HG02870 (cell line): ENCODE data around the gene TNNI3.
A peak's percentile ranks its signal among the peaks of the same experiment; 100 is the strongest.
"Not testable (repeated sequence)": the region's sequence is repeated elsewhere in the genome, so short reads cannot be mapped to it uniquely, and the experiment has no call there.

Experiments used
- ATAC-seq: cut with Tn5 transposase; IDR thresholded peaks from one replicate; pipeline ENCODE4 v1.9.1; 2021; ENCODE audit warnings: mild to moderate bottlenecking, moderate library complexity; ENCODE audit not compliant: unreplicated experiment

TNNI3 gene

DNA sequence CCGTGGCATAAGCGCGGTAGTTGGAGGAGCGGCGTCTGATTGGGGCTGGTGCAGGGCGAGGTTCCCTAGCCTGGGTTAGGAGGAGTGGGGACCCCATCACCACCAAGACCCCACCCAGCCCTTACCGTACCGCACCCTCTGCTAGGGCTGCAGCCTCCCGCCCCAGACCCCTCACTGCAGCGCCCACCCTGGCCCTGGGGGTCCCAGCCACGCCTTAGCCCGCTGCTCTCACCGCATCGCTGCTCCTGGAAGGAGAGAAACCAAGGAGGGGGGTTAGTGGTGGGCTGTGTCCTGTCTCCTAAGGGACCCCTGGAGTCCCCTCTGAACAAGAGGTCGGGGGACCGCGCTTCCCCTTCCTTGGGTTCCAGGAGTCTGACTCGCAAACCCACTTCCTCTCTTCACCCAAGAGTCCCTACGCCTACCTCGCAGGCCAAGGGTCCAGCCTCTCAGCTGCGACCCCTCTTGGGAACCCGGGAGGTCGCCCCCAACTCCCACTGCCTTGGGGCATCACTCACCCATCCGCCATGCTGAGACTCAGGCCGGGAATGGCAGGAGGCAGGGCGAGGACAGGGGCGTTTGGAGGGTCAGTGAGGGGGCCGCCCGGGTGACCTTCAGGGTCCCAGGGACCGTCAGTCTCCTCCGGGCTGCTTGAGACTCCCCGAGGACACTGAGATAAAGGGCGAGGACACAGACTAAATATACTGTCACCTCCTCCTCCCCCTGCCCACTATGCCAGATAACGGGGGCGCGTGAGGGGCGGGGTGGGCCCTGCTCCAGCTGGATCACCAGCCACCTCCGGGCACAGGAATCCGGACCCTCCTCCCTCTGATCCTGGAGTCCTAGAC, at the start of gene TNNI3:
TNNI3 (minus strand) TSS at position 669 of the 845 bp plus-strand sequence; CDS start at position 526, 143 bp downstream.
- no peak for ATAC-seq

GRCh38 chr19:55206664-55207500, 49.4 kb upstream of the TNNI3 start:
- no peak for ATAC-seq

DNA sequence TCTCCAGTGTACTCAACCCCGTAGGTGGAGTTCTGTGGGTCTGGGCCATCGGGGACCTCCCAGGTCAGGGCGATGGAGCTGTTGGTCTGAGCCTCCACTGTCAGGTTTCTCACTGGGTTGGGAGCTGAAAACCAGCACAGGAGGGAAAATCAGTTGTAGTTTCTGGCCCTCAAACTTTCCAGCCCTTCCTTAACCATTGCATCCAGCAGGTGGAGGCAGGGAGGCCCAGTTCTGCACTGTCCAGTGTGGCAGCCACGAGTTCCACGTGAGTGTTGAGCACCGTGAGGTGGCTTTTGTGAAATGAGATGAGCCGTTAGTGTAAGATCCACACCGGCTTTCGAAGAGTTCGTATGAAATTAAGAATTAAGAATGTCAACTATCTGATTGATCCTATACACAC, 44.7 kb upstream of the TNNI3 start:
- ATAC-seq: not testable (repeated sequence)

GRCh38 chr19:55199620-55200204, 42.2 kb upstream of the TNNI3 start:
- no peak for ATAC-seq

- no peak for ATAC-seq
These were observed 41.1 kb upstream of the TNNI3 start for GRCh38 chr19:55198651-55199050.

DNA sequence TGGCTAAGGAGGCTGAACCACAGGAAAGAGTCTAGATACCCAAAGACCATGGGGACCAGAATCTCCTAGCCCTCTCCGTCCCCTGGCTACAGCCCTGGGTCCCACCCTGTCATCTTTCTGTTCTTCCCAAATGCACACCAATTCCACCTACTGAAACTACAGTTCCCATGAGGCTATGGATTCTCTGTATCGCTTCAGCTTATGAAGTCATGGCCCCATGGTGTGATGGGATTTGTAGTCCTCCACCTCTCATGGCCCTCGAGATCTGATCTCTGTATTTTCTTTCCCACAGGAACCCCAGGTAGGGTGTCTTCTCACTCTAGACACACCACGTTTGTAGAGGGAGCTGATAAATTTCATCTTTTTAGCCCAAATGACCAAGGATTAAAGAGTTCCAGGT, 40.0 kb upstream of the TNNI3 start:
- ATAC-seq: no peak

- no peak for ATAC-seq
These were observed 39.3 kb upstream of the TNNI3 start for GRCh38 chr19:55196803-55197202.

GRCh38 chr19:55193481-55193880, 35.9 kb upstream of the TNNI3 start:
- no peak for ATAC-seq

- ATAC-seq: no peak
These were observed 31.9 kb upstream of the TNNI3 start for GRCh38 chr19:55189403-55189835.

GRCh38 chr19:55188625-55189024, 31.1 kb upstream of the TNNI3 start:
- ATAC-seq: no peak

DNA sequence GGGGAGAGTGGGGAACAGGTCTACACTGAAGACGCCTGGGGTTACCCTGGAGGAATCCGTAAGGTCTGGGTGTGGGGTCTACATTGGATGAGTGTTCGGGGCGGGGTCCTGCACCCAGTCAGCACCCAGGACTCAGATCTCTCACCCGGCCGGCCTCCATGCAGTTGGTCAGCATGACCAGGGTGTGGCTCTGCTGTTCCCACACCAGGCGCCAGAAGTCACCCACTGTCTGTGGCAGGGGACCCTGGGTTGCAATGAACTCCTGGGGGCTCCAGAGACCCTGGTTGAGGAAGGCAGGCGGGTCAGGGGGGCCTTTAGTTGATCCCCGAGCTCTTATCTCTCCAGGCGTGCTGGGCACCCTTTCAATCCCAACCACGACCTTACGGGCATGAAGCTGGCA, 28.5 kb upstream of the TNNI3 start:
- ATAC-seq: no peak

- no peak for ATAC-seq
These were observed 24.2 kb upstream of the TNNI3 start for GRCh38 chr19:55181740-55182139.

GRCh38 chr19:55179606-55180484, 22.3 kb upstream of the TNNI3 start, which contains the start of gene SYT5:
TSS of gene SYT5 (minus strand) at chr19:55180289. CDS start at chr19:55179041, 1,248 bp downstream.
- ATAC-seq: no peak

GRCh38 chr19:55178781-55179599, 21.5 kb upstream of the TNNI3 start:
- peak; percentile 61 for ATAC-seq

DNA sequence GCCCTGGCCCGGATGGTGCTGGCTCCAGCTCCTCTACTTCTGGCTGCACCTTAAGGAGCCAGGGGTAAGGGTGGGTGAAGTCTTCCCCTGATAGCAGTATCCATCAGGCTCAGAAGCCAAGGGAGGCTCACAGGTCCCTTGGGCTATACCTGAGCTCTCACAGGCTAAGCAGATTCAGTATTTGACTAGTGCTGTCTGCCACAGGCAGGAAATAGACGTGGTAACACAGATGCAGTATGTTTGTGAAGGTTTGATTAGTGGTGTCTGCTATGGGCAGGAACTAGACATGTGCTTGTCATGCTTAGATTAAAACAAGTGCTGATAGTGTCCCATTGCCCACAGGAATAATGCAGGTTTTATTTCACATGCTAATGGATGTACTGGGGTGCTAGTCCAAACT, 18.5 kb upstream of the TNNI3 start:
- ATAC-seq: no peak

DNA sequence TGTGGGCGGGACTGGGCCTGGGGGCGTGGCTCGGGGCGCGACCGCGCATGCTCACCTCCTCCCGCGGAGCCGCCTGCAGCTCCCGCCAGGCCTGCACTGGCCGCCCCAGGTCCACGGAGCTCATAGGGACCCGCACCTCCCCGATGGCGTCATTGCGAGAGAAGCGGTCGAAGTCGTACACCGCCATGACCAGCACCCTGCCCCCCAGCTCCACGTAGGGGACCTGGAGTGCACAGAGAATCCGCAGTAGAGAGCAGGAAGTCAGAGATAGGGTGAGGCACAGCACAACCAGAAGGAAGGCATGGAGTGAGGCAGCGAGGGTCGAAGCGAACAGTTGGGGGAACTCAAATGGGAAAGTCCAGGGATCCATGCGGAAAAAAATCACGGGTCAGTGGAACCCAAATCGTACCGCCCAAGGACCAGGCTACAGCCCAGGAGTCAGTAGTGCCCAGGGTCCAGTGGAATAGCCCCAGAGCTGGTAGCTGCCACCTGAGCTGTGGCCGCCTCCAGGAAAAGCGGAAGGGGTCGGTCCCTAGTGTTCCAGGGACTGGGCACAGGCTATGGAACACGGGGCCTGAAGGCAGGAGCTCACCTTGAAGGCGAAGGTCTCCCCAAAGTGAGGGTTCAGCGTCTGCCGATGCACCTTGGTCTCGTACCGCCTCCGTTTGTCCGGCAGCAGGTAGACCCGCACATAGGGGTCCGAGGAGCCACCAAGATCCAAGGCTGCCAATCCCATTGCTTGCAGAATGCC, 17.8 kb upstream of the TNNI3 start:
- ATAC-seq: no peak

- ATAC-seq: no peak
These were observed 17.0 kb upstream of the TNNI3 start for GRCh38 chr19:55174425-55175116.

- ATAC-seq: no peak
These were observed 16.3 kb upstream of the TNNI3 start for GRCh38 chr19:55173714-55174409.
